NB4 (cell line): ENCODE measurements around the gene MYO10.

ENCODE experiments used
- DNase-seq: peaks from one replicate; pipeline ENCODE4 v3.0.0; 2010; ENCODE audit warnings: low read depth
- H3K4me3 ChIP-seq: one replicate; pipeline ENCODE4 v1.5.1; 2011; ENCODE audit warnings: mild to moderate bottlenecking, low read depth, low read length, moderate library complexity
- CTCF ChIP-seq: IDR thresholded peaks from one replicate; pipeline ENCODE4 v1.5.1; 2012; ENCODE audit warnings: low read depth, low read length
- MAX ChIP-seq: IDR thresholded peaks from 2 replicates; pipeline ENCODE4 v1.6.1; 2011; ENCODE audit warnings: low read depth, low read length
- MYC ChIP-seq: IDR thresholded peaks from 2 replicates; pipeline ENCODE4 v1.6.1; 2011; ENCODE audit warnings: low read depth, low read length
- POLR2A ChIP-seq: IDR thresholded peaks from 2 replicates; pipeline ENCODE4 v1.6.1; 2011; ENCODE audit warnings: mild to moderate bottlenecking; ENCODE audit not compliant: insufficient read length; ENCODE audit errors: extremely low read depth

The MYO10 gene

GRCh38 chr5:16865151-16865550 lies 70.9 kb downstream of the MYO10 start:
- H3K4me3 ChIP-seq, result no peak overlapping the region
- no peak for DNase-seq
- TF ChIP-seq POLR2A (no peak), CTCF (no peak), MYC (no peak), MAX (no peak)

GRCh38 chr5:16864631-16865131 lies 71.4 kb downstream of the MYO10 start:
- TF ChIP-seq MYC, result no peak
- TF ChIP-seq MAX, result peak; percentile 40; the same call in 1 of the 2 replicates
- TF ChIP-seq POLR2A, result no peak
- no peak for DNase-seq
- H3K4me3 ChIP-seq, result no peak overlapping the region

- no peak for DNase-seq
- H3K4me3 ChIP-seq, result no peak overlapping the region
- no peak for TF ChIP-seq POLR2A
- no peak for TF ChIP-seq MAX
- no peak for TF ChIP-seq CTCF
- no peak for TF ChIP-seq MYC
These were observed 72.6 kb downstream of the MYO10 start for GRCh38 chr5:16863469-16863946.

GRCh38 chr5:16862777-16863176 lies 73.3 kb downstream of the MYO10 start:
- no peak for DNase-seq
- H3K4me3 ChIP-seq, result no peak overlapping the region
- TF ChIP-seq CTCF (no peak), MYC (no peak), POLR2A (no peak), MAX (no peak)

- TF ChIP-seq POLR2A, result no peak
- no peak overlapping the region for H3K4me3 ChIP-seq
- DNase-seq, result no peak
These were observed 76.7 kb downstream of the MYO10 start for GRCh38 chr5:16859346-16859745.

- TF ChIP-seq MYC (no peak), POLR2A (no peak)
- DNase-seq, result no peak
- H3K4me3 ChIP-seq, result no peak overlapping the region
These were observed 77.9 kb downstream of the MYO10 start for GRCh38 chr5:16858151-16858550.

- no peak overlapping the region for H3K4me3 ChIP-seq
- DNase-seq, result no peak
- TF ChIP-seq POLR2A, result no peak
- no peak for TF ChIP-seq MAX
- TF ChIP-seq CTCF, result no peak
- no peak for TF ChIP-seq MYC
These were observed 78.5 kb downstream of the MYO10 start for GRCh38 chr5:16857635-16858034.
